ENCODE results near the gene SYT13. TPM values are rescaled to one million over a fixed set of nuclear protein-coding genes. Genes with fewer than 3 reads are reported as not detected.

Gene SYT13
- total and polyA plus RNA-seq, 10 of the 15 experiments (the other 5 are each of a cell fraction or from before 2014, with no cell fraction given), result not detected

- in situ Hi-C loops (cut with MboI) (no loop called here), intact Hi-C loops (cut with micrococcal nuclease; ENCODE audit: unreplicated experiment) (no loop called here)
- ChIA-PET RAD21 (ENCODE audit: unreplicated experiment) (interaction anchor here (0.6 kb wide), 1 partner anchor 232 kb away, joined by 3 read pairs; no protein-coding TSS in a partner anchor), POLR2A (no interaction called here), CTCF (no interaction called here), SMC1A (ENCODE audit: uncharacterized antibody, unreplicated experiment) (no interaction called here)
- FAIRE-seq, result no peak
- H3K4me2 ChIP-seq (ENCODE audit: control insufficient read depth, insufficient read depth), result no peak overlapping the region
- no peaks in the 10 kb centered on the region for H3K4me1 ChIP-seq (ENCODE audit: control insufficient read depth, insufficient read depth, low read length)
- no peaks in the 10 kb centered on the region for H3K79me2 ChIP-seq (ENCODE audit: control insufficient read depth, insufficient read depth, low read length)
- H3K36me3 ChIP-seq (ENCODE audit: control insufficient read depth in 2 of 2, insufficient read depth in 2 of 2, low read length in 1 of 2), result no peaks in the 10 kb centered on the region
- WGBS (ENCODE audit: insufficient coverage, insufficient replicate concordance, low lambda C conversion rate, missing lambda C conversion rate), result 53% methylated on average over 6 of the region's 6 CpGs
- no peak overlapping the region for H3K27ac ChIP-seq (ENCODE audit: control insufficient read depth, insufficient read depth)
- BruUV-seq (replicated peaks), result no TSS peak
- no peak overlapping the region for H2AFZ ChIP-seq (ENCODE audit: control insufficient read depth, low read depth, low read length)
- no peak overlapping the region for H3K9ac ChIP-seq (ENCODE audit: control insufficient read depth, insufficient read depth, low read length)
- no peak for ATAC-seq
- TF ChIP-seq NR2C1 (IDR thresholded peaks at IDR 0.05), result no peak
- TF ChIP-seq BACH1 (IDR thresholded peaks at IDR 0.05; ENCODE audit: borderline replicate concordance), result no peak
- TF ChIP-seq PBX3 (IDR thresholded peaks at IDR 0.05; ENCODE audit: insufficient replicate concordance, low read depth, low read length), result no peak
- TF ChIP-seq BCL11A (IDR thresholded peaks at IDR 0.05; ENCODE audit: low read depth, low read length), result no peak
- TF ChIP-seq POU2F2 (IDR thresholded peaks at IDR 0.05; ENCODE audit: borderline replicate concordance, low read depth, low read length), result no peak
- TF ChIP-seq PAX5 (IDR thresholded peaks at IDR 0.05; ENCODE audit: borderline replicate concordance, low read depth, low read length), result no peak
- TF ChIP-seq TAF1 (IDR thresholded peaks at IDR 0.05; ENCODE audit: borderline replicate concordance, low read depth, low read length), result no peak
- no peak for TF ChIP-seq SRF (IDR thresholded peaks at IDR 0.05; ENCODE audit: low read depth in 2 of 2, low read length in 2 of 2)
- no peak for TF ChIP-seq HDAC6 (IDR thresholded peaks at IDR 0.05; ENCODE audit: unreplicated experiment)
- TF ChIP-seq NFYB (IDR thresholded peaks at IDR 0.05; ENCODE audit: insufficient read depth, low read depth, low read length), result no peak
- TF ChIP-seq ZSCAN29 (IDR thresholded peaks at IDR 0.05), result no peak
- no peak for TF ChIP-seq IKZF1 (conservative IDR thresholded peaks at IDR 0.05)
- no peak for DNase-seq (ENCODE audit: low read depth, low spot score)
- no peaks in the 10 kb centered on the region for H4K20me1 ChIP-seq (ENCODE audit: control insufficient read depth, insufficient read depth)
- H3K9me3 ChIP-seq (replicated peaks; ENCODE audit: control insufficient read depth, insufficient read depth, low read length), result 0 out of 3 replicates have a peak, but pooled peaks cover 2% of the 10 kb centered on the region
- peaks cover 8 to 12% of the 10 kb centered on the region in 2 experiments for H3K27me3 ChIP-seq (replicated peaks in 1 of 2; ENCODE audit: control insufficient read depth in 2 of 2, insufficient read depth in 2 of 2, low read length in 1 of 2)
- H3K4me3 ChIP-seq, result no peak overlapping the region
Measured at GRCh38 chr11:45282081-45282480, 4.1 kb downstream of the SYT13 start.

Data from GM12878 (cell line).